Endothelial cell of umbilical vein (primary cell): ENCODE data around the gene KAT2B.

ENCODE experiments used
- CTCF ChIP-seq, 2 donors: IDR thresholded peaks; 1 replicate in 1 of 2; 2 replicates in 1 of 2; pipeline ENCODE4 v1.5.1; 2011; ENCODE audit warnings: low read length in 2 of 2, mild to moderate bottlenecking in 2 of 2, moderate library complexity in 2 of 2, control low read depth in 1 of 2, inconsistent platforms in 1 of 2, low read depth in 1 of 2; ENCODE audit not compliant: insufficient read depth in 1 of 2; ENCODE audit errors: extremely low read depth in 1 of 2
- EZH2 ChIP-seq: IDR thresholded peaks from 2 replicates; pipeline ENCODE4 v1.6.1; 2012; ENCODE audit warnings: borderline replicate concordance, low read depth, mild to moderate bottlenecking, moderate library complexity, low read length, inconsistent platforms; ENCODE audit not compliant: severe bottlenecking
- FOS ChIP-seq: IDR thresholded peaks from 2 replicates; pipeline ENCODE4 v1.6.1; 2011; ENCODE audit warnings: mild to moderate bottlenecking, low read length, moderate library complexity, borderline replicate concordance; ENCODE audit not compliant: insufficient read depth
- GATA2 ChIP-seq: IDR thresholded peaks from 2 replicates; pipeline ENCODE4 v1.7.0; 2011; ENCODE audit warnings: low read depth, mild to moderate bottlenecking, moderate library complexity, mixed read lengths, low read length; ENCODE audit not compliant: insufficient read length, insufficient read depth
- JUN ChIP-seq: IDR thresholded peaks from 2 replicates; pipeline ENCODE4 v1.6.1; 2011; ENCODE audit warnings: borderline replicate concordance, low read depth; ENCODE audit not compliant: insufficient read length, insufficient read depth
- MAX ChIP-seq: IDR thresholded peaks from 2 replicates; pipeline ENCODE4 v1.6.1; 2011; ENCODE audit not compliant: insufficient read depth, insufficient read length
- MYC ChIP-seq: IDR thresholded peaks from one replicate; pipeline ENCODE4 v1.6.1; 2011; ENCODE audit warnings: mild to moderate bottlenecking, low read depth, low read length
- POLR2A ChIP-seq: IDR thresholded peaks from 2 replicates; pipeline ENCODE4 v1.6.1; 2012; ENCODE audit warnings: low read depth, mild to moderate bottlenecking, control low read depth, low read length
- POLR2AphosphoS5 ChIP-seq: IDR thresholded peaks from 2 replicates; pipeline ENCODE4 v1.6.1; 2012; ENCODE audit warnings: low read depth, mild to moderate bottlenecking, control low read depth, low read length, moderate library complexity; ENCODE audit not compliant: insufficient read depth

- TF ChIP-seq CTCF (IDR thresholded peaks at IDR 0.05; ENCODE audit: extremely low read depth in 1 of 2, insufficient read depth in 1 of 2, low read depth in 1 of 2, low read length in 2 of 2) (no peak), EZH2 (no peak), POLR2A (no peak), POLR2AphosphoS5 (no peak), MYC (no peak), MAX (no peak), JUN (no peak), FOS (no peak), GATA2 (no peak)
Measured at GRCh38 chr3:20142517-20142916, 102.3 kb downstream of the KAT2B start.
